Thyroid gland (tissue), 4 donors: Measurements from ENCODE around the gene PGAP3. TPM values are rescaled to one million over a fixed set of nuclear protein-coding genes. Genes with fewer than 3 reads are reported as not detected.

ENCODE experiments used
- DNase-seq, 2 donors: peaks; one replicate each; pipeline ENCODE4 v3.0.0-alpha.2; 2019
- H3K27ac ChIP-seq, 3 donors: fragments of 200-600 bp; sonication (generic); 1 replicate in 2 of 3; 2 replicates in 1 of 3; pipeline ENCODE4 v1.5.1; 2016 to 2019; ENCODE audit warnings: mild to moderate bottlenecking in 1 of 3, moderate library complexity in 1 of 3
- H3K27me3 ChIP-seq: fragments of 200-600 bp; sonication (generic); one replicate; pipeline ENCODE4 v1.5.1; 2019
- H3K36me3 ChIP-seq, 2 donors: fragments of 200-600 bp; sonication (generic); one replicate each; pipeline ENCODE4 v1.5.1; 2016 to 2019
- H3K4me1 ChIP-seq, 2 donors: fragments of 200-600 bp; sonication (generic); one replicate each; pipeline ENCODE4 v1.5.1; 2017 to 2019
- H3K4me3 ChIP-seq, 3 donors: fragments of 200-600 bp; sonication (generic); replicated peaks in 1 of 3; 1 replicate in 2 of 3; 2 replicates in 1 of 3; pipeline ENCODE4 v1.5.1; 2016; ENCODE audit warnings: mild to moderate bottlenecking in 1 of 3
- H3K9me3 ChIP-seq: fragments of 200-600 bp; sonication (generic); one replicate; pipeline ENCODE4 v1.5.1; 2017
- CTCF ChIP-seq, 6 experiments: fragments of 200-600 bp in 3 of 6; fragments of 450-650 bp in 3 of 6; sonication (generic) in 3 of 6; IDR thresholded peaks; one replicate each; pipeline ENCODE4 v1.5.1; 2016 to 2019; ENCODE audit warnings: antibody characterized with exemption in 6 of 6, mild to moderate bottlenecking in 2 of 6, inconsistent platforms in 1 of 6, moderate library complexity in 1 of 6
- POLR2A ChIP-seq, 2 donors: fragments of 450-650 bp; IDR thresholded peaks; one replicate each; pipeline ENCODE4 v1.6.1; 2017; ENCODE audit warnings: antibody characterized with exemption in 2 of 2, mild to moderate bottlenecking in 2 of 2, moderate library complexity in 1 of 2
- WGBS, 2 donors: methylation state at CpG; one replicate each; pipeline ENCODE4 v1.1.5; 2017; 5-methylcytosine and 5-hydroxymethylcytosine counted together
- intact Hi-C: fragments of 100-400 bp; cut with DNase I; formaldehyde crosslinking; loops from one replicate; pipeline ENCODE4 v1.15.1; 2023
- total RNA-seq, 4 donors: library from RNA; depleted of rRNA; stranded (reverse); fragments of >200 nt; gene quantifications; one replicate each; pipeline ENCODE4 v1.2.3, GENCODE V29; 2016

Gene PGAP3
- 10 to 100 TPM; 55.6 to 88.1 (median 72.7) TPM for total RNA-seq

- Histone ChIP-seq H3K27ac (peak within 1 kb of the TSS; percentile 90 to 95 (median 94)), H3K9me3 (no peaks in the 10 kb centered on the region), H3K27me3 (no peaks in the 10 kb centered on the region), H3K4me1 (peaks cover 7 to 22% of the 10 kb centered on the region in 2 donors), H3K4me3 (peak within 1 kb of the TSS; percentile 16 to 63 (median 48)), H3K36me3 (peaks cover 0 to 5% of the 10 kb centered on the region in 2 donors)
- intact Hi-C loops = loop anchor here (5.0 kb wide), 1 partner anchor 61 kb away; the partner anchor contains the start of gene PPP1R1B
- WGBS, 2 donors = 5 to 6% methylated on average over 22 to 26 of the region's 45 CpGs
- peak; percentile 86 to 87 for DNase-seq
- peak in 1 of 2 donors; percentile 73 for TF ChIP-seq POLR2A (IDR thresholded peaks at IDR 0.05)
- TF ChIP-seq CTCF (IDR thresholded peaks at IDR 0.05) = peak in 1 of 6 experiments; percentile 8
These were observed at the start of gene PGAP3 for GRCh38 chr17:39687546-39688474. Gene PGAP3, minus strand, starts transcription at chr17:39688057. Its CDS starts 43 bp downstream, at chr17:39688014.

- H3K27ac ChIP-seq = peak overlapping the region; percentile 62 to 84 (median 77)
- no peaks in the 10 kb centered on the region for H3K27me3 ChIP-seq
- H3K4me3 ChIP-seq = peak overlapping the region in 1 of 3 donors; percentile 49
- TF ChIP-seq POLR2A (IDR thresholded peaks at IDR 0.05) (no peak), CTCF (IDR thresholded peaks at IDR 0.05) (no peak)
- no peaks in the 10 kb centered on the region for H3K9me3 ChIP-seq
- intact Hi-C loops = no loop called here
- no peaks in the 10 kb centered on the region for H3K36me3 ChIP-seq
- peaks cover 21 to 28% of the 10 kb centered on the region in 2 donors for H3K4me1 ChIP-seq
- 39 to 46% methylated on average over 8 to 13 of the region's 13 CpGs for WGBS, 2 donors
- DNase-seq = no peak
These were observed 49.4 kb upstream of the PGAP3 start for GRCh38 chr17:39737206-39737759.

DNA sequence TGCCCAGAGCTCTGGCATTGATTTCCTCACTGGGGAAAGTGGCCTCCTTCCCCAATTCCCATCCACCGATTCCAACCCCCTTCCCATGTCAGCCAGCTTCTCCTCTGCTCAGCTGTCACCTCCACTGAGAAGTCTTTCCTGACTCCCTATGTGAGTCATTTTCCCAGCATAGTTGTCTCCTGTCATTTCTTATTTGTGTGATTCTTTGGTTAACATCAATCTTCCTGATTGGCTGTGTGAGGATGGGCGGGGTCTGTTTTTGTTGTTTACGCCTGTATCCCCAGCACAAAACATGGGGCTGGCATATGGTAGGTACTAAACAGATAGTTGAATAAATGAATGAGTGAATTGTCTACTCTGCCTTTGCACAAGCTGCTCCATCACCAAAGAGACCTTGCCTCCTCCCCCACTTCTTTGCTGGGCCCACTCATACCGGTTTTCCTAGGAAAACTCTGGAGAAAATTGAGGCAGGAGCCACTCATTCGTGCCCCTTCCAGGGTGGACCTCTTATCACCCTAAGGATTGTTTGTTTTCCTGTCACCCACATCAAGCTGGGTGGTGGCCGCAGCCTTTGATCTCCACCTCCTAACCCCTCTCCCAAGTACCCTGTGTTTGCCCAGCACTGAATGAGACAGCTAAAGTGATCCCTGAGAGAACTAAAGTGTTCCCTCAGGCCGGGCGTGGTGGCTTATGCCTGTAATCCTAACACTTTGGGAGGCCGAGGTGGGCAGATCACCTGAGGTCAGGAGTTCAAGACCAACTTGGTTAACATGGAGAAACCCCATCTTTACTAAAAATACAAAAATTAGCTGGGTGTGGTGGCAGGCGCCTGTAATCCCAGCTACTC lies 48.7 kb upstream of the PGAP3 start:
- peak overlapping the region in 1 of 3 donors; percentile 84 for H3K27ac ChIP-seq
- H3K27me3 ChIP-seq = no peaks in the 10 kb centered on the region
- no peak for TF ChIP-seq POLR2A (IDR thresholded peaks at IDR 0.05)
- TF ChIP-seq CTCF (IDR thresholded peaks at IDR 0.05) = no peak
- H3K4me1 ChIP-seq = peaks cover 21 to 28% of the 10 kb centered on the region in 2 donors
- H3K9me3 ChIP-seq = no peaks in the 10 kb centered on the region
- no peaks in the 10 kb centered on the region for H3K36me3 ChIP-seq
- 73 to 82% methylated on average over 10 of the region's 10 CpGs for WGBS, 2 donors
- no peak overlapping the region for H3K4me3 ChIP-seq
- DNase-seq = no peak
- intact Hi-C loops = no loop called here

- Histone ChIP-seq H3K36me3 (no peaks in the 10 kb centered on the region), H3K27me3 (no peaks in the 10 kb centered on the region), H3K4me1 (peaks cover 20 to 26% of the 10 kb centered on the region in 2 donors), H3K9me3 (no peaks in the 10 kb centered on the region), H3K4me3 (no peak overlapping the region), H3K27ac (no peak overlapping the region)
- WGBS, 2 donors = 78 to 80% methylated on average over 2 of the region's 2 CpGs
- intact Hi-C loops = no loop called here
- no peak for DNase-seq
- TF ChIP-seq CTCF (IDR thresholded peaks at IDR 0.05) = no peak
- TF ChIP-seq POLR2A (IDR thresholded peaks at IDR 0.05) = no peak
These were observed 48.0 kb upstream of the PGAP3 start for GRCh38 chr17:39735882-39736281.
